ENCODE data around the gene PRKCE.

Gene PRKCE

GRCh38 chr2:45651415-45652089 lies at the start of gene PRKCE:
Gene PRKCE, plus strand, starts transcription at chr2:45651675.
- DNase-seq (ENCODE audit: low read depth) = peak; percentile 41

GRCh38 chr2:45602624-45603023 lies 48.9 kb upstream of the PRKCE start:
- no peak for DNase-seq (ENCODE audit: low read depth)

GRCh38 chr2:45605116-45605515 lies 46.4 kb upstream of the PRKCE start:
- no peak for DNase-seq (ENCODE audit: low read depth)

- no peak for DNase-seq (ENCODE audit: low read depth)
These were observed 44.7 kb upstream of the PRKCE start for GRCh38 chr2:45606796-45607195.

- DNase-seq (ENCODE audit: low read depth) = no peak
These were observed 43.8 kb upstream of the PRKCE start for GRCh38 chr2:45607701-45608100.

GRCh38 chr2:45610281-45611019 lies 41.0 kb upstream of the PRKCE start:
- DNase-seq (ENCODE audit: low read depth) = peak; percentile 7

- DNase-seq (ENCODE audit: low read depth) = peak; percentile 84
These were observed 40.2 kb upstream of the PRKCE start, which contains the start of gene SRBD1 for GRCh38 chr2:45611020-45611859. Gene SRBD1, minus strand, starts transcription at chr2:45611267. Its CDS starts 5,826 bp downstream, at chr2:45605441.

- no peak for DNase-seq (ENCODE audit: low read depth)
These were observed 39.2 kb upstream of the PRKCE start for GRCh38 chr2:45612285-45612684.

GRCh38 chr2:45612731-45613130 lies 38.7 kb upstream of the PRKCE start:
- no peak for DNase-seq (ENCODE audit: low read depth)

GRCh38 chr2:45614330-45614729 lies 37.1 kb upstream of the PRKCE start:
- DNase-seq (ENCODE audit: low read depth) = no peak

GRCh38 chr2:45614871-45615415 lies 36.5 kb upstream of the PRKCE start:
- no peak for DNase-seq (ENCODE audit: low read depth)

GRCh38 chr2:45616658-45617411 lies 34.6 kb upstream of the PRKCE start:
- DNase-seq (ENCODE audit: low read depth) = no peak

GRCh38 chr2:45617496-45617895 lies 34.0 kb upstream of the PRKCE start:
- no peak for DNase-seq (ENCODE audit: low read depth)

- no peak for DNase-seq (ENCODE audit: low read depth)
These were observed 29.0 kb upstream of the PRKCE start for GRCh38 chr2:45622336-45623075.

- no peak for DNase-seq (ENCODE audit: low read depth)
These were observed 28.4 kb upstream of the PRKCE start for GRCh38 chr2:45623098-45623497.

GRCh38 chr2:45625824-45626223 lies 25.7 kb upstream of the PRKCE start:
- no peak for DNase-seq (ENCODE audit: low read depth)

- DNase-seq (ENCODE audit: low read depth) = no peak
These were observed 24.9 kb upstream of the PRKCE start for GRCh38 chr2:45626387-45627221.

GRCh38 chr2:45627911-45628310 lies 23.6 kb upstream of the PRKCE start:
- DNase-seq (ENCODE audit: low read depth) = no peak

- DNase-seq (ENCODE audit: low read depth) = no peak
These were observed 21.5 kb upstream of the PRKCE start for GRCh38 chr2:45629971-45630370.

- DNase-seq (ENCODE audit: low read depth) = no peak
These were observed 20.2 kb upstream of the PRKCE start for GRCh38 chr2:45631319-45631718.

Data from stimulated activated CD8-positive, alpha-beta memory T cell treated with anti-CD3 and anti-CD28 coated beads, Interleukin-15, amount 100 ng/mL, for 24 hours (primary cell).